ENCODE data around the gene PRM1.

- no peak for TF ChIP-seq POLR2A (IDR thresholded peaks at IDR 0.05; ENCODE audit: low read depth, low read length)
- no peak for TF ChIP-seq CTCF (conservative IDR thresholded peaks at IDR 0.05; ENCODE audit: low read depth, low read length)
- no peak for TF ChIP-seq RFX5 (IDR thresholded peaks at IDR 0.05; ENCODE audit: low read depth, low read length)
- TF ChIP-seq MAZ (IDR thresholded peaks at IDR 0.05; ENCODE audit: borderline replicate concordance, low read depth, low read length) = no peak
- TF ChIP-seq RAD21 (IDR thresholded peaks at IDR 0.05; ENCODE audit: low read length) = no peak
- TF ChIP-seq ELK1 (IDR thresholded peaks at IDR 0.05; ENCODE audit: borderline replicate concordance, low read depth, low read length) = no peak
- no peak for TF ChIP-seq BHLHE40 (IDR thresholded peaks at IDR 0.05; ENCODE audit: low read depth, low read length)
- TF ChIP-seq CEBPB (IDR thresholded peaks at IDR 0.05; ENCODE audit: low read depth, low read length) = no peak
- TF ChIP-seq USF2 (IDR thresholded peaks at IDR 0.05; ENCODE audit: low read depth, low read length) = no peak
- no peak for TF ChIP-seq MXI1 (IDR thresholded peaks at IDR 0.05; ENCODE audit: borderline replicate concordance, low read depth, low read length)
- TF ChIP-seq SMC3 (IDR thresholded peaks at IDR 0.05; ENCODE audit: low read depth, low read length) = no peak
- no peak for TF ChIP-seq NFE2L2 (IDR thresholded peaks at IDR 0.05; ENCODE audit: low read depth, low read length)
Measured at GRCh38 chr16:11260596-11260966, 20.5 kb downstream of the PRM1 start.
